GM19468 (cell line): ENCODE results near the gene GRM5.

Experiments
- ATAC-seq: cut with Tn5 transposase; IDR thresholded peaks from one replicate; pipeline ENCODE4 v1.9.1; 2021; ENCODE audit warnings: mild to moderate bottlenecking, moderate library complexity, moderate number of reproducible peaks; ENCODE audit not compliant: unreplicated experiment; ENCODE audit errors: extremely low read depth

GRM5 gene

DNA sequence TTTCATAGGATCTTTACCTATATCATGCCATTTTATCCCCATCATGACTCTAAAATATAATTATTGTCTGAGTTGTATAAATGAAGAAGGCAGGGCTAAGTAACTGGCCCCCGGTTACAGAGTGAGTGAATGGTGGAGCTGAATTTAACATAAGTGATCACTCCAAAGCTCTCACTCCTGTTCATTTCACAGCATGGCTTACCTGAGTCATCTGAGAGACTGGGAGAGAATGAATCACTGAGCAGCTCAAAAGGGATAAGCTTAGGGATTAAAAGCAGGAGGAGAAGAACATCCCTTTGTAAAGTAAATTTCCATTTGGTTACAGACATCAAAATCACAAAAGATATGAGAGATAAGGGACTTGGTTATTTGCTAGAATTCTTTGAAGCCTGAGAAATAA, 434.3 kb downstream of the GRM5 start:
- ATAC-seq, result no peak

DNA sequence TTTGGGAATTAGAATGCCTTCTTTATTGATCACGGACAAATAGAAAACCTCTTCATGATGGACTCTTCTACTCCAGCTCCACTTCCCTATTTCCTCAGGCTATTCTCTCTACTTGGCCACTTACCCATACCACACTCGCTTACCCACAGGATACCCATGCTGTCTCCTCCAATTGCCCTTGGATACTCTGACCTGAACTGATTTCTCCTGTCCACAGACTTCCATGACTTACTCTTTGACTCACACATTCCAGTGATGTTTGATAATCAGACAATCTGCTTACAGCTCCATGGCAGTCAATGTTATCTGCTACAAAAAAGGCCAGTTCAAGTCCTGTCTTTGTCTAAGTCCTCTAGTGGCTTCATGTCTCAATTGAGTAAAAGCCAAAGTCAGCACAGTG, 436.3 kb downstream of the GRM5 start:
- ATAC-seq, result no peak

DNA sequence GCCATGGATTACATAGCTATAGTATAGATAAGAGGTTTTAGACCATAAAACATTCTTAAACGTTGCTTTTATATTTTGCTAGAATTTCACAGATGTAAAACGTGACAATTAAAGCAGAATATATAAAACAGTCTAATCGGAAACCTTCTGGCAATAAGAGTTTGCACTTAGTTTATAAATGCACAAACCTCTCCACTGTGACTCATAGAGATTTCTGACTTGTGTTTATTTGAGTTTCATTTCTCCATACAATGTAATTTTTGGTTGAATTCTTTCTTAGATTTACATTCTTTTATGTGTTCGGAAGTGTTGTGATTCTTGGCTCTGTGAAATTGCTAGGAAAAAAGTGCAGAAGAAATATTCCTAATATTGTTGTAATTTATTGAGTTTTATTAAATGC, 439.6 kb downstream of the GRM5 start:
- no peak for ATAC-seq

DNA sequence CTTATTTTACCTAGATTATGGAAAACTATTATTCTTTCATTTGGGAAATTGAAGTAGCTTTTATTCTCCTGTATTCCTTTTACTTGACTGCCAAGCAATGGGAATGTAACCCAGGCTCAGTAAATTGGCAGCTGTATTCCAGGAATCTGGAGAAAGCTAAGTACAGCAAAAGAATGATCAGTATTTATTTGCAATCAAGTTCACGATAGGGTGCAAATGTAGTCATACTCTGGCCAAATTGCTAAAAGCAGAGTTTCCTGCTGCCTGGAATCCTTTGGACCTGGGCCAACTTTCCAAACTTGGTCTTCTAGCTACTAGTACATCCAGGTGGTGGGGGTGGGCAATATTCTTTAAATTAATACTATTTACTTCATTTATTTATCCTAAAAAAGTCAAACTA, 442.3 kb downstream of the GRM5 start:
- ATAC-seq, result no peak

DNA sequence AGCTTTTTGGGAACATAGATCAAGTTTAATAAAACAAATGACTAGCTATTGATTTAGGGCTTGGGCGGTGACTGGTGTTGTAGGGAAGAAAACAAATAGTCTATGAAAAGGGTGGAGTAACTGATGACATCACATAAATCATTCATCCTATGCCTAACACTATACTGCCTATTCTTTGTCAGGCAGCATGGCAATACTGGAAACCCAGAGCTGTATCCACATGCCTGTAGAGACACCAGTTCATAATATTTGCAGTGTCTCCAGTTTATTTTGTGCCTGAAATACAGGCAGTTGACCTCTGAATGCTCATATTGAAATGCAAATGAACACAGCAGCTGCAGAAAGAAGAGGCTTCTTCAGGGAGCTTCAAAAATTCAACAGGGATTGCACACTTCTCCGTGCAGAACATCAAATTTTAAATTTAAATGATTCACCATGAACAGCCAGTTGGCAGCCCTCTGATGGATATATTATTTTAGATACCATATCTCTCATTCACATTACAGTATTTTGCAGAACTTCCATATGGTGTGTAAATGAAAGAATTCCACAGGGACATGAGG, 445.1 kb downstream of the GRM5 start:
- no peak for ATAC-seq

DNA sequence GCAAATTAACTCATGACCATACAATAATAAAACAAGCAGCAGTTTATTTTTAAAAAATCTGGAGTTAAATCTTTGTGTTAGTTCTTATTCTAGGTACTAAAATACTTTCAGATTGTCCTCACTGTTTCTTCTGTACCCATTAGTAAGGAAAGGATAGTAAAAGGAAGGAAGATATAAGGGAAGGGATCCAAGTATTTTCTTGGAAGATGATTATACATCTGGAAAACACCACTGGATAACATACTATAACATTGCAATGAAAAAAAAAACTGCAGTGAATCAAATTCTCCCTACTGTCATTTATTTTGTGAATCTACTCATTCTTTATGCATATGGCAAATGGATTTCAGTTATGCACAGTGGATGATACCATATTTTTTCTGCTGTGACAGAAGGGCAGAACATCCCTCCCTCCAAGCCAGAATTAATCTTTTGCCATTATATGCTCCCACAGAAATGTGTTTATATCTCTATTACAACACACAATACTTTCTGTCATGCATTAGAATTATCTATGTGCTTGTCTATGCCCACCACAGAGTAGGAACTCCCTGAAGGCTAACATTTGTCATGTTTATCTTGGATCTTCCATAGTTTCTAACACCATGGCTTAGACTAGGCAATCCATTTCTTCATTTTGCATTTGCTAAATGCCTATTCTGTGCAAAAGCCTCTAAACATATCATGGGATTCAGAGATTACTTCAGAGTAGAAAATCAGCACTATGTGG, 446.0 kb downstream of the GRM5 start:
- no peak for ATAC-seq

DNA sequence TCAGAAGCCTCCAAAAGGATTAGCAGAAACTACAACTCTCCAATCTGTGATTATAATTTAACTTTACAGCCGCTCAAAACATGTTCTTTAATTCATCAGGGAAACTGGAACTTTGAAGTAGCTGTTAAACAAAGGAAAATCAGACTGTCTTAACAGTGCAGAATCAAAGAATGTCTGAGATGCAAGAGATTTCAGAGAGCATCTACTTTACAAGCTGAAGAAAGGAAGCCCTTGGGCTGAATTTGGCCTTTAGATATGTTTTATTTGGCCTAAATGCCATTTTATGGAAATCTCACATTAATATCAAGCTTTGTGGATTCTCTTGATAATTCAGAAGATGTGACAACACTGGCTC, 446.7 kb downstream of the GRM5 start:
- ATAC-seq, result no peak

DNA sequence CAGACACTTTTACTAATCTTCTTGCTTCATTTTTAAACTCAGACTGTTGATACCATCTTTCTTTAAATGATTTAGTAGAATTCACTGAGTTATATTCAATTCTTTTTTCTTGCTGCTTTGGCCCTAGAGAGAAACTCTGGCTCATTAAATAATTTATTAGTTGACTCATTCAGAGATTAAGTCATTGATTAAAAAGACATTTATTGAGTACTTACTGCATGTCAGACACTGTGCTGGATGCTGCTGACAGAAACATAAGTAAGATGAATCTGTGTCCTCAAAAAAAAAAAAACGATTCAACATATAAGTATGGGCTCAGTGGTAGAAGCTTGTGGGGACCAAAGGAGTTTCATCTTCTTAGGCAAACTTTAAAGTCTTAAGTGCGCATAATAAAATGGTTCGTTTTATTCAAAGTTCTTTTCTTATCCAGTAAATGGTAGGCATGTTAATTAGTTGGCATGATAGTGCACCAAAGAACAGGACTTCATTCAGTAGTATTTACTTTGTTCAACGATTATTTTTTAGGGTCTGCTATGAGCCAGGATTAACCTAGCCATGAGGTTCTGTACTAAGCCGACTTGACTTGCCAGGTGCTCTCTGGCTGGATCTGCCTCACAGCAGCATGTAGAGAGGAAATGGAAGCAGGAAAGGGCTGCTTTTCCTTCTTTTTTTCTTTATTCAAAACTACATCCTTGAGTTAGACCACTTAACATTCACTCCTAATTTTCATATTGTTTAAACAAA, 447.3 kb downstream of the GRM5 start:
- no peak for ATAC-seq

DNA sequence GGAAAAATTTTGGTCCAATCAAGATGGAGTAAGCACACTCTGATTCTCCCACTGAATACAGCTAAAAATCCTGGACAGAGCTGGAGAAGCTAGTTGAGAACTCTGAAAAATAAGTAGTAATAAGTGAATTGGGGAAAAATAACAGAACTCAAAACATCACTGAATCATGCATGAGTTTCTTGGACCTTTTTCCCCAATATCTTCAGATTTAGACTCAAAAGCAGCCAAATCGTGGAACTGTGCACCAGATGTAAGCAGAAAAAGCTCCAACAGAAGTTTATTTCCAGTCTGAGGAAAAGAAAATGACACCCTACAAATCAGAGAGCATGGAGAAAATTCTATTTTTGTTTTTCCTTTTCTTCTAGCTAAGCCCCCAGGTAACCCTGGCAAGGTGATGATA, 448.6 kb downstream of the GRM5 start:
- no peak for ATAC-seq

DNA sequence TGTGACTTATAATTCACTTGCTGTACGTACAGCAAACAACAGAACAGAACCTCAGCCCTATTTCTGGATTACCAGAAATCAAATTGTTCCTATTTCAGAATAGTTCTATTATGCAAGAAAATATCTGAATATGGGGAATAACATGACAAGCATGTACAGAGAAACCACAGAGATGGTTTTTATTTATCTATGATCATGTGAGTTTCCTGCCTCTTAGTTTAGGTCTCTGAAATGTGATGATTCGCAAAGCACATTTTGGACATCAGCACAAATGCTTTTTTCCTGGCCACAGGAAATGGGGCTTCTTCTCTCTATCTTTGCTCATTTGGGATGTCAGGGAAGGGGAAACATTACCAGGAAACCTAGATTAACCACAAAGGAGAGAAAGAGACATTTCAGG, 461.5 kb downstream of the GRM5 start:
- no peak for ATAC-seq

DNA sequence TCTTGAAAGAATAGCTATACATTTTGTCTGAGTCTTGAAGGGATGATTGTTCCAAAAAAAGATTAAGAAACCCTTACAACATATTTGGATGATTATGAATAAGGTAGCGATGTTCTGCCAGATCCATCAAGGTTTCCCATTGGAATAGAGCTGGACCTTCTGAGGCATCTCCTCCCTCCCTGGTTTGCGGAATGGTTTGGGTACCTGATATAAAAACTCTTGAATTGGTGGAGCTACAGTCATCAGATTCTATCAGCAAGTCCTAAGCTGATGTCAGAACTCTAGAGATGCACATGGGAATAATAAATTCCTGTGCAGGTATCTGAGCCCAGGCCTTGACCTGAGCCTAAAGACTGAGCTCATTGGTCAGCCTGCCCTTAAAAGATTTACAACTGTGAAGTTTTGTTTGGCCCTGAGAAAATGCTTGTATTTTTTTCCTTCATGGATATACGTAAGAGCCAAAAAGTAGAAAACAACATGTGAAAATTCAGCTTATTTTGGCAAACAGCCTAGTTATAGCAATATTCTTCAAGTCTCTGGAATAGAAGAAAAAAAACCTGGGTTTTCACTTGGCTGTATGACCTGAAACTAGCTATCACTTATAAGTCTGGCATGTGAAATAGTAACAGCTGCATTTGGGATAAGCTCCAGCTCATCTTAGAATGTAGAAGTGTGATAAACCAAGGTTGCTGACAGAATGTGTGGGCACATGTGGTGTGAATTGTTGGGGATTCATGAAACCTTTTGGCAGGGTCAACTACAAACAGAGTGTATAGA, 462.5 kb downstream of the GRM5 start:
- ATAC-seq, result no peak

DNA sequence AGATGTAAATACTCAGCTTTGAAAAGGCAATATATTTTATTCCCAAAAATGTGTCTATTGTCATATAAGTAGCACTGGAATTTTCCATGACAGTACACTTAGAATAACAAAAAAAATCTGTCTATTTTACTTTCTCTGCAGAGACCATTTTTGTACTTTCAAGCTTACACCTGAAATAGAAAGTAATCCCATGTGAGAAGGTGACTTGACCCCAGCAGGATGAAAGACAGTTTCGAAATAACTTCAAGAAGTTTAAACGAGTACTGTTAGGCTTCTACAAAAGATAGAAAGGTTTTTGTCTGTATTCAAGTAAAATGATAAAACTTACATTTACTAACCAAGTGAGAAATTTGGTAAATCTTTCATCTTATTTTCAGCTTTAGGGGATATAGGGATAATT, 468.4 kb downstream of the GRM5 start:
- ATAC-seq, result no peak

DNA sequence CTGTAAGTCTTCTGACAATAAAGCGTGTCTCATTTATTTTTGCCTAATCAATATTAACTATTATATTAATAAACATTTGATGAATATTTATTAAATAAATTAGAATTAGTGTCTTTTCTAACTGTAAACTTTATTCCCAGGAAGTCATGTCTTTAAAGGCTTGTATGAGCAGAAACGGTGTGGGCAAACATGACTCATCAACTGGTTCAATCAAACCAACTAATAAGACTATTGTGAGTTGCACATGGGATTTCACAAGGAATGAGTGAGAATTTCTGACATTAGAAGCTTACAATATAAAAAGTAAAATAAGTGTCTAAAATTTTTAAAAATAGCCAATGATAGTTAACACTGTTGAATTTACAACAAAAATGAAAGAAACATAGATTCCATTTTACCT, 469.0 kb downstream of the GRM5 start:
- no peak for ATAC-seq

DNA sequence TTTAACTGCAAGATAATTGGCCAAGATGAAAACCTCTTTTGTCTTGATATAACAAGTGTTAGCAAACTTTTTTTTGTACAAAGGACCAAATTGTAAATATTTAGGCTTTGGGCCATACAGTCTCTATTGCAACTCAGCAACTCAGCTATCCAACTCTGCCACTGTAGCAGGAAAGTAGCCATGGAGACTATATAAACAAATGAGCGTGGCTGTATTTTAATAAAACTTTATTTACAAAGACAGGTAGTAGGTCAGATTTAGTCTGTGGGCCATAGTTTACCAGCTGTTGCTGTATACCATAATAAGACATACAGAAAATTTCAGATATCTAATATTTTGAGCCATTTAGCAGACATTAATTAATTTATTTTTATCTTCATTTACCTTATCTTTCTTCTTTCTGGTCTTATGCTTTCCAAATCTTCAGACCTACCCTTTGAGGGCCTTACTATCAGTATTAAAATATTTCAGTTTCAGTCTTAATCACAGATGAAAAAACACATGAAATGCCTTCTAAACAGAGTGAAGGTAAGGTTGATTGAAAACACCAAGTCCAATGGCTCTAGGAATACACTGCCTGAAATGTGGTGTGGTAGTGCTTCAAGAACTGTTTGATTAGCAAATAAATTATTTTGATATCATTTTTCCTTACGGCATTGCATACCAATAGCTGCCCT, 471.4 kb downstream of the GRM5 start:
- no peak for ATAC-seq

DNA sequence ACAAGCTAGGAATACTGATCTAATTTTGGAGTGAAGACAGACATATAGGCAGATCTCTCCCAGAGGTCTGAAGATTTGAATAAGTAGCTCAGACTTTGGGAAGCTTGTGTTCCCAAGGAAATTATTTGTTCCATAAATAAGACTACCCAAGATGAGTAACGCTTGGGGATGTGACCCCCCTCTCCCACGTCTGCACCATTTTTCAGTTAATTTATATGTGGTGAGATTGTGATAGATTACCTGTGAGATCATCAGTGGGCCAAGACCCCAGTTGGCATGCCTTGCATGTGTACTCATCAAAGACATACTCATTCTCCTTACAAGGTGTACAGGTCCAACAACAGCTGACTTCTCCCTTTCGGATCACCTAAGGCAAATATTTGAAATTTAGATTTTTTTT, 475.4 kb downstream of the GRM5 start:
- no peak for ATAC-seq

DNA sequence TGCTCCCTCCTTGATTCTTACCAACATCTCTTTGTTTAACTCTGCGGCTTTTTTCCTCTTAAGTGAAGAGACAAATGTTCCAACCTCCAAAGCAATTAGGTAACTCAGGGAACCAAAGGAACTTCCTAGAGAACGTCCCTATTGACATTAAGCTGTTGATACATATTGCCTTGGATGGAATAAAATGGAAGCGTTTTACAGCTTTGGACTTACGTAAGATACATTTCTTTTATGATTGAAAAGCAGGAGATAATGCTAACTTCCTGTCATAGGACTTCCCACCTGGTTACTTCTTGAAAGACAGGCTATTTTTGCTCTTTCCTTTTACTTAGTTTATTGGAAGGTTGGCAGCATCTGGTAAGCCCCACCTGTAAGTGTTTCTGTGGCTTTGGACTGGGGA, 482.5 kb downstream of the GRM5 start:
- no peak for ATAC-seq

DNA sequence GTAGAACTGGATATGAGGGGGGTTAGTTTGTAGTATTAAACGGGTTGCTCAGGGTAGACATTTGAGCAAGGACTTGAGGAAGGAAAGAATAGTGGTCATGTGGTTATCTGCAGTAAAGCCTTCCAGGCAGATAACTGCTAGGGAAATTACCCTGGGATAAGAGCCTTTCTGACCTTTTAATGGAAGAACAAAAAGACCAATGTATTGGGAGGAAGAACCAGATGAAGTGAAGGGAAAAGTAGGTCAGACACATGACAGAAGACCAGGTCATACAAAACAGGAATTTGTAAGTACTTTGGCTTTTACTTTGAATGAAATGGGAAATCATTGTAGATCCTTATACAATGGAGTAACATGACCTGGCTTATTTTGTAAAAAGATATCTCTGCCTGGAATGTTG, 486.3 kb downstream of the GRM5 start:
- no peak for ATAC-seq

DNA sequence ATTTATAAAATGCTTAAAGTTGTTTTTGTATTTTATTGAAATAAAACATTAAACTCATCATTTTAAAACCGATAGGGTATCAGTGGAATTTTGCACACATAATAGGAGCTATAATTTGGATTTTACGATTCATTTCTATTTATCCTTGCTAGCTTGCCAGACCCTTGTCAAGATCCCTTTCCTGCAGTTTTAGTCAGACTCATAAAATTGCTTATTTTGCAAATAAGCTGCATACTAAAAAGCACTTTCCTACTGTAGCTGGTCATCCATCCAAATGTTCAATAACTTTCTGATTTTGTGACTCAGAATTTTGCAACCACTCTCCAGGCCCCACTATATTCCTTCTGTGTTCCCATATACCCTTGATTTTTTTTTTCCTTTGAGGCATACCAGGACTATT, 489.0 kb downstream of the GRM5 start:
- no peak for ATAC-seq

DNA sequence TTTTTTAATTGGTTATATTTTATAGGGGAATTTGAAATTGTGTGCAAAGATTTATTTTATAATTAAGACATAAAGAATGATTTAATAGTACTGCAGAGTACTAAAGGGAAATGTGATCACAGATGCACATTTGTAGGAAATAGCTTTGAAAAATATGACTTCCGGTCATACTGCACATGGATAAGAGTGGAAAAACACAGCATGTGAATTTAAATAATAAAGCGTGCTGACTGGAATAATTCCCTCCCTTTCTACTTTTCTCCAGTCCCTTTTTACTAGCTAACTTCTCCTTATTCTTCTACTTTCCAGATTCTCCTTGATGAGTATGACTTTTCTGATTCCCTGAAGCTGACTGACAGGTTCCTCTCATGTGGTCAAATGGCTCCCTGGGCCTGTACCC, 489.9 kb downstream of the GRM5 start:
- no peak for ATAC-seq

DNA sequence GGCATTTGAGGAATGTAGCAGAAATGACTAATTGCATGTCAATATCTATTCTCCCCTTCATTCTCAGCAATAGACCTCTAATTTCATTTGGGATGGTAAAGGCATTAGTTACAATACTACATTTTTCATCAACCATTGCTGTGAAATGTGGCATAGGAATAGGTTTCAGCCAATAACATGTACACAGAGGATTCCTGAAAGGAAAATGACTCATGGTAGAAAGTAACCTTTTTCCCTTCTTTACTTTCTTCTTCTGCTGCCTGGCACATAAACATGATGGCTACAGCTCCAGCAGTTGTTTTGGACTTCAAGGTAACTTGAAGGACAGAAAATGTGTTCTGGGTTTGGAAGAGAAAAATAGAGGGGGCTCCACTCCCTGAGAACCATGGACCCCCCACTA, 496.4 kb downstream of the GRM5 start:
- no peak for ATAC-seq

DNA sequence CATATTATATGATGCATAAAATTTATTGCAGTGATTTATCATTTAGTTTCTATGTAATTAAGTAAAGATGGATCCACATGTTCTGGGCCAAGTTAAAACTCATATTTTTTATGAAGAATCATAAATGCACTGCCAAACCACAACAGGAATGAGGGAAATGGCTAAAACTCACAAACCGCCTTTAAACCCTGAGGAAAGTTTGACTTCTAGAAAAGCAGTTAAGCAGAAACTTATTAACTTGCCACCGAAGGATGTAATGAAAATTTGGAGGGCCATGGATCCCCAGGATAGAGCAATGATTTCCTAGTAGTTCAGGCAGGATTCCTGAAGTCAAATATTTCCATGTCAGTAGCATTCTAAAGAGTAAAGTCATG, 510.0 kb downstream of the GRM5 start:
- no peak for ATAC-seq
